IMR-90 (cell line): ENCODE results near the gene OR2T29. TPM values are rescaled to one million over a fixed set of nuclear protein-coding genes. Genes with fewer than 3 reads are reported as not detected.

Source experiments
- ATAC-seq: fragments of 200-7000 bp; cut with Tn5 transposase; 2 replicates; pipeline ENCODE4 v1.9.1; 2020; ENCODE audit warnings: low read depth, mild to moderate bottlenecking, moderate library complexity
- BruUV-seq: library from RNA; stranded (reverse); fragments of 400-500 nt; replicated peaks from 2 replicates; lab custom pipeline; 2021; lab: Mats Ljungman, UMichigan
- CTCF ChIA-PET: fragments of 300-600 bp; formaldehyde crosslinking; extraction: SDS; loops from one replicate; lab custom pipeline; 2021; ENCODE audit warnings: antibody characterized with exemption; lab: Yijun Ruan, JAX
- POLR2A ChIA-PET: fragments of 300-600 bp; sonication (Branson Sonifier 250); formaldehyde crosslinking; loops from one replicate; lab custom pipeline; 2022; ENCODE audit warnings: antibody characterized with exemption; ENCODE audit not compliant: unreplicated experiment; lab: Charles Lee
- DNase-seq: peaks from one replicate; pipeline ENCODE4 v3.0.0; 2013
- H2AFZ ChIP-seq: replicated peaks from 2 replicates; pipeline ENCODE3; 2013; ENCODE audit warnings: low read length, mild to moderate bottlenecking; ENCODE audit not compliant: poor library complexity
- H2AK5ac ChIP-seq: 2 replicates; pipeline ENCODE4 v1.6.1; 2013; ENCODE audit warnings: low read depth, low read length, inconsistent platforms
- H2AK9ac ChIP-seq: replicated peaks from 2 replicates; pipeline ENCODE3; 2013; ENCODE audit warnings: mild to moderate bottlenecking, low read depth, low read length, moderate library complexity; ENCODE audit not compliant: poor library complexity
- H2BK120ac ChIP-seq: 2 replicates; pipeline ENCODE4 v1.6.1; 2013; ENCODE audit warnings: low read depth, low read length, inconsistent platforms
- H2BK15ac ChIP-seq: 3 replicates; pipeline ENCODE4 v1.6.1; 2013; ENCODE audit warnings: low read depth, low read length, inconsistent platforms
- H2BK20ac ChIP-seq: 2 replicates; pipeline ENCODE4 v1.6.1; 2013; ENCODE audit warnings: low read depth, mild to moderate bottlenecking, inconsistent platforms, low read length, moderate library complexity
- H2BK5ac ChIP-seq: 2 replicates; pipeline ENCODE4 v1.6.1; 2013; ENCODE audit warnings: mild to moderate bottlenecking, low read depth, low read length, inconsistent platforms; ENCODE audit not compliant: poor library complexity, severe bottlenecking
- H3K14ac ChIP-seq: replicated peaks from 2 replicates; pipeline ENCODE4 v1.6.1; 2013; ENCODE audit warnings: low read depth, low read length, inconsistent platforms
- H3K18ac ChIP-seq: 2 replicates; pipeline ENCODE4 v1.6.1; 2013; ENCODE audit warnings: low read depth, low read length, control low read depth
- H3K23ac ChIP-seq: 2 replicates; pipeline ENCODE4 v1.6.1; 2013; ENCODE audit warnings: low read depth, low read length, inconsistent platforms
- H3K27ac ChIP-seq: 2 replicates; pipeline ENCODE4 v1.5.1; 2013; ENCODE audit warnings: mild to moderate bottlenecking, control low read depth, low read length; ENCODE audit not compliant: insufficient read depth
- H3K27me3 ChIP-seq: 2 replicates; pipeline ENCODE4 v1.6.1; 2013; ENCODE audit warnings: low read length; ENCODE audit not compliant: control insufficient read depth, insufficient read depth
- H3K36me3 ChIP-seq: 2 replicates; pipeline ENCODE4 v1.6.1; 2013; ENCODE audit warnings: low read length, mixed read lengths; ENCODE audit not compliant: control insufficient read depth, insufficient read depth
- H3K4ac ChIP-seq: 2 replicates; pipeline ENCODE4 v1.6.1; 2013; ENCODE audit warnings: low read depth, low read length, inconsistent platforms
- H3K4me1 ChIP-seq: 2 replicates; pipeline ENCODE4 v1.6.1; 2013; ENCODE audit warnings: low read length, mixed read lengths; ENCODE audit not compliant: control insufficient read depth, insufficient read depth
- H3K4me2 ChIP-seq: 2 replicates; pipeline ENCODE4 v1.6.1; 2013; ENCODE audit warnings: low read depth, mild to moderate bottlenecking, control low read depth, low read length, moderate library complexity
- H3K4me3 ChIP-seq: 2 replicates; pipeline ENCODE4 v1.5.1; 2013; ENCODE audit warnings: low read depth, mild to moderate bottlenecking, control low read depth, low read length, moderate library complexity; ENCODE audit not compliant: insufficient read depth
- H3K56ac ChIP-seq: 2 replicates; pipeline ENCODE4 v1.6.1; 2013; ENCODE audit warnings: low read length, inconsistent platforms; ENCODE audit not compliant: insufficient read depth; ENCODE audit errors: extremely low read depth
- H3K79me1 ChIP-seq, 2 experiments: 2 replicates each; pipeline ENCODE4 v1.6.1; 2013; ENCODE audit warnings: low read length in 2 of 2, inconsistent platforms in 1 of 2, low read depth in 1 of 2
- H3K9ac ChIP-seq: 2 replicates; pipeline ENCODE4 v1.6.1; 2013; ENCODE audit warnings: low read depth, low read length, control low read depth
- H3K9me1 ChIP-seq: 2 replicates; pipeline ENCODE4 v1.6.1; 2013; ENCODE audit warnings: low read length, inconsistent platforms; ENCODE audit not compliant: insufficient read depth
- H3K9me3 ChIP-seq: 2 replicates; pipeline ENCODE4 v1.6.1; 2013; ENCODE audit warnings: low read length; ENCODE audit not compliant: control insufficient read depth, insufficient read depth
- H4K20me1 ChIP-seq: 2 replicates; pipeline ENCODE4 v1.6.1; 2013; ENCODE audit warnings: low read length, inconsistent platforms; ENCODE audit not compliant: insufficient read depth
- H4K5ac ChIP-seq: 2 replicates; pipeline ENCODE4 v1.6.1; 2013; ENCODE audit warnings: mild to moderate bottlenecking, low read depth, low read length, control low read depth
- H4K8ac ChIP-seq, 2 experiments: 2 replicates each; pipeline ENCODE4 v1.6.1; 2013; ENCODE audit warnings: low read depth in 2 of 2, low read length in 2 of 2, control low read depth in 1 of 2, inconsistent platforms in 1 of 2
- H4K91ac ChIP-seq: 2 replicates; pipeline ENCODE4 v1.6.1; 2013; ENCODE audit warnings: low read depth, low read length, inconsistent platforms; ENCODE audit not compliant: insufficient read depth
- BHLHE40 ChIP-seq: fragments of 150-350 bp; IDR thresholded peaks from 2 replicates; pipeline ENCODE4 v1.6.1; 2016; ENCODE audit warnings: mild to moderate bottlenecking, low read depth, low read length
- CTCF ChIP-seq: conservative IDR thresholded peaks from 2 replicates; pipeline ENCODE4 v1.5.1; 2012; ENCODE audit warnings: mild to moderate bottlenecking, low read depth, low read length, improper control_type of control experiment
- ELK1 ChIP-seq: fragments of 150-350 bp; IDR thresholded peaks from 2 replicates; pipeline ENCODE4 v1.6.1; 2016; ENCODE audit warnings: low read depth, mild to moderate bottlenecking, low read length, moderate library complexity, borderline replicate concordance
- FOS ChIP-seq: fragments of 150-350 bp; IDR thresholded peaks from 2 replicates; pipeline ENCODE4 v1.6.1; 2016; ENCODE audit warnings: low read depth, low read length
- RCOR1 ChIP-seq: IDR thresholded peaks from 2 replicates; pipeline ENCODE4 v1.6.1; 2012; ENCODE audit warnings: mild to moderate bottlenecking, low read length, improper control_type of control experiment; ENCODE audit not compliant: insufficient replicate concordance
- WGBS, 2 experiments: methylation state at CpG; one replicate each; pipeline versions ENCODE4 v1.1.5 to v1.1.7; 2013; ENCODE audit warnings: missing lambda C conversion rate in 2 of 2; ENCODE audit not compliant: insufficient read length in 1 of 2; ENCODE audit errors: extremely low coverage in 2 of 2; 5-methylcytosine and 5-hydroxymethylcytosine counted together
- dilution Hi-C: fragments of 300-500 bp; cut with HindIII; formaldehyde crosslinking; loops from one replicate; pipeline ENCODE4 v1.14.3; 2018; ENCODE audit warnings: low sequenced_read_pairs; ENCODE audit not compliant: unreplicated experiment
- in situ Hi-C: fragments of 300-500 bp; cut with MboI; formaldehyde crosslinking; loops from 3 replicates; pipeline ENCODE4 v1.14.3; 2019; ENCODE audit warnings: low sequenced_read_pairs, inconsistent platforms, mixed read lengths
- intact Hi-C: fragments of 100-400 bp; cut with micrococcal nuclease; formaldehyde crosslinking; loops from 2 replicates; pipeline ENCODE4 v1.10.0; 2022
- polyA plus RNA-seq, 3 experiments: library from polyadenylated mRNA; depleted of rRNA; stranded (reverse); fragments of >200 nt; gene quantifications; 2 replicates each; pipeline ENCODE4 v1.2.3, GENCODE V29; 2012; ENCODE audit warnings: low replicate concordance in 1 of 3
- total RNA-seq: library from RNA; depleted of rRNA; stranded (reverse); fragments of >200 nt; gene quantifications from 2 replicates; pipeline ENCODE4 v1.2.3, GENCODE V29; 2012

The OR2T29 gene
- total and polyA plus RNA-seq, 2 of the 4 experiments (the other 2 are of a cell fraction): not detected

GRCh38 chr1:248589334-248589733 lies 26.8 kb upstream of the OR2T29 start:
- WGBS, 2 experiments: no CpG with 5 or more reads among the region's 3 CpGs
- Histone ChIP-seq H4K20me1 (no peaks in the 10 kb centered on the region), H2BK5ac (no peak overlapping the region), H2AK5ac (no peak overlapping the region), H3K79me1 (no peaks in the 10 kb centered on the region), H3K4ac (no peak overlapping the region), H2AK9ac (no peak overlapping the region), H2AFZ (no peak overlapping the region), H3K4me2 (no peak overlapping the region), H2BK15ac (no peak overlapping the region), H3K4me1 (no peaks in the 10 kb centered on the region), H4K91ac (no peak overlapping the region), H4K8ac (no peak overlapping the region), H3K14ac (no peak overlapping the region), H3K23ac (no peak overlapping the region), H4K5ac (no peak overlapping the region), H3K56ac (no peak overlapping the region), H3K9me3 (peaks cover 3% of the 10 kb centered on the region; the same call in 1 of the 2 replicates), H2BK20ac (no peak overlapping the region), H3K4me3 (no peak overlapping the region), H3K18ac (no peak overlapping the region), H2BK120ac (no peak overlapping the region), H3K27ac (no peak overlapping the region), H3K27me3 (no peaks in the 10 kb centered on the region), H3K9me1 (no peaks in the 10 kb centered on the region), H3K9ac (no peak overlapping the region), H3K36me3 (no peaks in the 10 kb centered on the region)
- dilution Hi-C loops (no loop called here), in situ Hi-C loops (no loop called here), intact Hi-C loops (no loop called here)
- BruUV-seq: no TSS peak
- ChIA-PET CTCF (no interaction called here), POLR2A (no interaction called here)
- no peak for TF ChIP-seq BHLHE40
- TF ChIP-seq FOS: no peak
- no peak for TF ChIP-seq ELK1
- no peak for TF ChIP-seq RCOR1
- no peak for TF ChIP-seq CTCF
- DNase-seq: no peak
- ATAC-seq: no peak
